Osteocyte (in vitro differentiated cells): ENCODE results near the gene ELAVL3. TPM values are rescaled to one million over a fixed set of nuclear protein-coding genes. Genes with fewer than 3 reads are reported as not detected.

Source experiments
- DNase-seq: peaks from one replicate; pipeline ENCODE4 v3.0.0; 2021; ENCODE audit warnings: mixed read lengths; ENCODE audit not compliant: unreplicated experiment; ENCODE audit errors: extremely low spot score
- H3K27ac Mint-ChIP-seq: one replicate; pipeline ENCODE4 v1.8.0; 2021; ENCODE audit warnings: mild to moderate bottlenecking, mixed read lengths; ENCODE audit not compliant: unreplicated experiment
- H3K27me3 Mint-ChIP-seq: one replicate; pipeline ENCODE4 v1.8.0; 2021; ENCODE audit warnings: mixed read lengths; ENCODE audit not compliant: unreplicated experiment
- H3K36me3 Mint-ChIP-seq: one replicate; pipeline ENCODE4 v1.8.0; 2021; ENCODE audit warnings: mixed read lengths; ENCODE audit not compliant: unreplicated experiment
- H3K4me1 Mint-ChIP-seq: one replicate; pipeline ENCODE4 v1.8.0; 2021; ENCODE audit warnings: mixed read lengths; ENCODE audit not compliant: unreplicated experiment
- H3K4me3 Mint-ChIP-seq: one replicate; pipeline ENCODE4 v1.8.0; 2021; ENCODE audit warnings: mild to moderate bottlenecking, moderate library complexity, mixed read lengths; ENCODE audit not compliant: unreplicated experiment
- H3K9me3 Mint-ChIP-seq: one replicate; pipeline ENCODE4 v1.8.0; 2021; ENCODE audit warnings: mixed read lengths; ENCODE audit not compliant: unreplicated experiment
- CTCF ChIP-seq: fragments of 200-600 bp; sonication (generic); IDR thresholded peaks from 2 replicates; pipeline ENCODE4 v1.5.0; 2021; ENCODE audit warnings: antibody characterized with exemption, mild to moderate bottlenecking, moderate library complexity
- total RNA-seq: library from RNA; stranded (reverse); gene quantifications from 2 replicates; pipeline ENCODE4 v1.2.1, GENCODE V29; 2021

Gene ELAVL3
- total RNA-seq, 1 donor from 2014 or later = not detected

- Mint-ChIP-seq H3K27me3 (peaks cover 9% of the 10 kb centered on the region), H3K27ac (no peak overlapping the region), H3K4me3 (no peak overlapping the region), H3K36me3 (no peaks in the 10 kb centered on the region), H3K4me1 (peaks cover 6% of the 10 kb centered on the region), H3K9me3 (no peaks in the 10 kb centered on the region)
- DNase-seq = no peak
- no peak for TF ChIP-seq CTCF
Observed at GRCh38 chr19:11426656-11427055, 54.2 kb downstream of the ELAVL3 start.

- DNase-seq = no peak
- H3K4me3 Mint-ChIP-seq = no peak overlapping the region
- no peaks in the 10 kb centered on the region for H3K36me3 Mint-ChIP-seq
- H3K27ac Mint-ChIP-seq = no peak overlapping the region
- no peaks in the 10 kb centered on the region for H3K9me3 Mint-ChIP-seq
- no peak for TF ChIP-seq CTCF
- H3K27me3 Mint-ChIP-seq = peaks cover 12% of the 10 kb centered on the region
- peaks cover 14% of the 10 kb centered on the region for H3K4me1 Mint-ChIP-seq
Observed at GRCh38 chr19:11425719-11426457, 55.0 kb downstream of the ELAVL3 start.

- Mint-ChIP-seq H3K4me3 (no peak overlapping the region), H3K9me3 (no peaks in the 10 kb centered on the region), H3K36me3 (no peaks in the 10 kb centered on the region), H3K27ac (no peak overlapping the region), H3K4me1 (peaks cover 25% of the 10 kb centered on the region), H3K27me3 (peaks cover 19% of the 10 kb centered on the region)
- DNase-seq = no peak
- TF ChIP-seq CTCF = no peak
Observed at GRCh38 chr19:11423791-11424181, 57.1 kb downstream of the ELAVL3 start.

- H3K4me1 Mint-ChIP-seq = peaks cover 29% of the 10 kb centered on the region
- no peak for DNase-seq
- no peak overlapping the region for H3K4me3 Mint-ChIP-seq
- H3K9me3 Mint-ChIP-seq = no peaks in the 10 kb centered on the region
- H3K36me3 Mint-ChIP-seq = no peaks in the 10 kb centered on the region
- no peak overlapping the region for H3K27ac Mint-ChIP-seq
- TF ChIP-seq CTCF = no peak
- peaks cover 23% of the 10 kb centered on the region for H3K27me3 Mint-ChIP-seq
Observed at GRCh38 chr19:11423164-11423790, 57.6 kb downstream of the ELAVL3 start.
